Left renal cortex interstitium (tissue), 4 donors: ENCODE results near the gene NYAP2. TPM values are rescaled to one million over a fixed set of nuclear protein-coding genes. Genes with fewer than 3 reads are reported as not detected.

Experiments used
- DNase-seq, 4 donors: peaks; one replicate each; pipeline ENCODE4 v3.0.0-alpha.2; 2013; ENCODE audit warnings: low read depth in 4 of 4, low spot score in 2 of 4, missing footprints in 1 of 4
- polyA plus RNA-seq, 4 donors: library from polyadenylated mRNA; unstranded; fragments of 120-200 nt; gene quantifications; one replicate each; pipeline ENCODE4 v1.2.1, GENCODE V29; 2013; ENCODE audit not compliant: insufficient read length in 4 of 4

The NYAP2 gene
- polyA plus RNA-seq, 4 donors, result 0.08 TPM; not detected in 2

GRCh38 chr2:225683258-225683657 lies 283.7 kb downstream of the NYAP2 start:
- DNase-seq, result no peak

GRCh38 chr2:225690153-225690552 lies 290.6 kb downstream of the NYAP2 start:
- DNase-seq, result no peak

DNA sequence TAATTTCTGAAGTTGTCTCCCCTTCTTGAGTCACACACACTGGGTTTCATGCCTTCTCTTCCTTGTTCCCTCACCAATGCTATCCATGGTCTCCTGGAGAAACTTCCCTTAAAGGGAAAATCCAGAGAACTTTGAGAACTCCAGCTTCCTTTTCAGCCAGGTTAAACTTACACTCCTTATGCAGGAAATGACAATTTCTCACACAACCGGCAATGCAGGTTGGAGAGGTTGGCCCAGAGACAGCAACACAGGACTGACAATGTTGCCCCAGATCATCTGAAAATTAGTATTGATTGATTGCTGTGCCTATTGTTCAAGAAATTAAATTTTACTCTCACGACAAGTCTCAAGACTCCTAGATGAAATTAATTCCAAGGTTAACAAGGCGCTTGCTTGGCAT lies 292.2 kb downstream of the NYAP2 start:
- no peak for DNase-seq

GRCh38 chr2:225693259-225693658 lies 293.7 kb downstream of the NYAP2 start:
- no peak for DNase-seq

- no peak for DNase-seq
These were observed 295.2 kb downstream of the NYAP2 start for GRCh38 chr2:225694664-225695063.

- no peak for DNase-seq
These were observed 298.4 kb downstream of the NYAP2 start for GRCh38 chr2:225697936-225698335.
